Activated T-cell treated with anti-CD3 and anti-CD28 coated beads, Interleukin-2, amount 50 U/mL, for 72 hours (primary cell): ENCODE results near the gene NFATC1. TPM values are rescaled to one million over a fixed set of nuclear protein-coding genes. Genes with fewer than 3 reads are reported as not detected.
"Not testable (repeated sequence)": the region's sequence is repeated elsewhere in the genome, so short reads cannot be mapped to it uniquely, and the experiment has no call there.

ENCODE experiments used
- ATAC-seq, 2 donors: fragments of 150-1000 bp; cut with Tn5 transposase; replicated peaks in 1 of 2; 2 replicates each; pipeline ENCODE4 v1.10.0; 2021; ENCODE audit warnings: moderate library complexity in 2 of 2, mild to moderate bottlenecking in 1 of 2
- DNase-seq, 2 donors: peaks; one replicate each; pipeline ENCODE4 v3.0.0; 2021 to 2022; ENCODE audit warnings: mixed read lengths in 1 of 2
- H3K27ac Mint-ChIP-seq: one replicate; pipeline ENCODE4 v1.8.0; 2022; ENCODE audit warnings: mild to moderate bottlenecking, moderate library complexity, mixed read lengths
- H3K27me3 Mint-ChIP-seq: one replicate; pipeline ENCODE4 v1.8.0; 2022; ENCODE audit warnings: low read depth, mixed read lengths
- H3K36me3 Mint-ChIP-seq, 2 donors: one replicate each; pipeline ENCODE4 v1.8.0; 2022; ENCODE audit warnings: mixed read lengths in 2 of 2, mild to moderate bottlenecking in 1 of 2; ENCODE audit not compliant: insufficient read depth in 2 of 2
- H3K4me1 Mint-ChIP-seq: one replicate; pipeline ENCODE4 v1.8.0; 2022; ENCODE audit warnings: low read depth, mixed read lengths
- H3K4me3 Mint-ChIP-seq, 2 donors: one replicate each; pipeline ENCODE4 v1.8.0; 2022; ENCODE audit warnings: mild to moderate bottlenecking in 2 of 2, mixed read lengths in 2 of 2, moderate library complexity in 2 of 2
- H3K9me3 Mint-ChIP-seq, 2 donors: one replicate each; pipeline ENCODE4 v1.8.0; 2022; ENCODE audit warnings: mixed read lengths in 2 of 2
- total RNA-seq, 2 donors: library from RNA; stranded (reverse); gene quantifications; one replicate each; pipeline ENCODE4 v1.2.3, GENCODE V29; 2022

NFATC1 gene
- total RNA-seq, 2 donors from 2014 or later = 70.4 to 86.0 TPM

- H3K27ac Mint-ChIP-seq = no peak overlapping the region
Observed at GRCh38 chr18:79476031-79476917, 80.5 kb downstream of the NFATC1 start.

GRCh38 chr18:79476918-79477571 lies 81.3 kb downstream of the NFATC1 start:
- ATAC-seq (no peak), DNase-seq (no peak)
- Mint-ChIP-seq H3K27me3 (no peaks in the 10 kb centered on the region), H3K27ac (peak overlapping the region; percentile 11), H3K36me3 (peaks cover 0 to 6% of the 10 kb centered on the region in 2 donors), H3K4me3 (no peak overlapping the region), H3K4me1 (peaks cover 6% of the 10 kb centered on the region), H3K9me3 (no peaks in the 10 kb centered on the region)

More at GRCh38 chr18:79476031-79476917, 80.5 kb downstream of the NFATC1 start:
- Mint-ChIP-seq H3K4me1 (peaks cover 6% of the 10 kb centered on the region), H3K9me3 (no peaks in the 10 kb centered on the region), H3K36me3 (peaks cover 1 to 8% of the 10 kb centered on the region in 2 donors), H3K27me3 (no peaks in the 10 kb centered on the region), H3K4me3 (no peak overlapping the region)
- no peak for DNase-seq
- ATAC-seq = no peak

GRCh38 chr18:79477711-79478483 lies 82.2 kb downstream of the NFATC1 start:
- H3K36me3 Mint-ChIP-seq = peaks cover 0 to 2% of the 10 kb centered on the region in 2 donors

GRCh38 chr18:79478484-79479115 lies 82.9 kb downstream of the NFATC1 start:
- Mint-ChIP-seq H3K9me3 (no peaks in the 10 kb centered on the region), H3K4me1 (peaks cover 6% of the 10 kb centered on the region), H3K27ac (no peak overlapping the region), H3K4me3 (no peak overlapping the region), H3K27me3 (no peaks in the 10 kb centered on the region), H3K36me3 (peaks cover 0 to 1% of the 10 kb centered on the region in 2 donors)
- ATAC-seq (peak in 1 of 2 donors; percentile 25), DNase-seq (no peak)

More at GRCh38 chr18:79477711-79478483, 82.2 kb downstream of the NFATC1 start:
- Mint-ChIP-seq H3K27me3 (no peaks in the 10 kb centered on the region), H3K4me3 (no peak overlapping the region), H3K27ac (no peak overlapping the region), H3K9me3 (no peaks in the 10 kb centered on the region), H3K4me1 (peaks cover 6% of the 10 kb centered on the region)
- peak in 1 of 2 donors; percentile 28 for ATAC-seq
- DNase-seq = no peak

GRCh38 chr18:79479116-79479760 lies 83.5 kb downstream of the NFATC1 start:
- H3K9me3 Mint-ChIP-seq = no peaks in the 10 kb centered on the region
- ATAC-seq (peak in 1 of 2 donors; percentile 6), DNase-seq (no peak)
- peaks cover 0 to 1% of the 10 kb centered on the region in 2 donors for H3K36me3 Mint-ChIP-seq
- H3K4me3 Mint-ChIP-seq = no peak overlapping the region
- H3K4me1 Mint-ChIP-seq = peaks cover 6% of the 10 kb centered on the region
- H3K27ac Mint-ChIP-seq = no peak overlapping the region
- no peaks in the 10 kb centered on the region for H3K27me3 Mint-ChIP-seq

- peaks cover 6% of the 10 kb centered on the region for H3K4me1 Mint-ChIP-seq
- ATAC-seq = no peak
- no peak overlapping the region for H3K4me3 Mint-ChIP-seq
- no peaks in the 10 kb centered on the region for H3K27me3 Mint-ChIP-seq
- no peak overlapping the region for H3K27ac Mint-ChIP-seq
- peaks cover 0 to 1% of the 10 kb centered on the region in 2 donors for H3K36me3 Mint-ChIP-seq
- no peak for DNase-seq
- no peaks in the 10 kb centered on the region for H3K9me3 Mint-ChIP-seq
Observed at GRCh38 chr18:79479761-79480161, 84.0 kb downstream of the NFATC1 start.

GRCh38 chr18:79480171-79481045 lies 84.7 kb downstream of the NFATC1 start:
- Mint-ChIP-seq H3K27me3 (no peaks in the 10 kb centered on the region), H3K27ac (no peak overlapping the region), H3K36me3 (peaks cover 0 to 1% of the 10 kb centered on the region in 2 donors), H3K9me3 (no peaks in the 10 kb centered on the region), H3K4me3 (no peak overlapping the region), H3K4me1 (peaks cover 6% of the 10 kb centered on the region)
- ATAC-seq (no peak), DNase-seq (no peak)

- Mint-ChIP-seq H3K27me3 (no peaks in the 10 kb centered on the region), H3K9me3 (no peaks in the 10 kb centered on the region), H3K4me3 (no peak overlapping the region), H3K27ac (no peak overlapping the region), H3K4me1 (peaks cover 6% of the 10 kb centered on the region), H3K36me3 (peaks cover 0 to 1% of the 10 kb centered on the region in 2 donors)
- ATAC-seq = peak in 1 of 2 donors; percentile 17
- DNase-seq = no peak
Observed at GRCh38 chr18:79481046-79481790, 85.5 kb downstream of the NFATC1 start.

- not testable (repeated sequence) for DNase-seq, ATAC-seq, H3K4me3 Mint-ChIP-seq, H3K9me3 Mint-ChIP-seq, H3K27ac Mint-ChIP-seq, H3K4me1 Mint-ChIP-seq, H3K27me3 Mint-ChIP-seq, H3K36me3 Mint-ChIP-seq
Observed at GRCh38 chr18:79483393-79483792, 87.7 kb downstream of the NFATC1 start.

- H3K9me3 Mint-ChIP-seq = no peaks in the 10 kb centered on the region
- H3K27ac Mint-ChIP-seq = no peak overlapping the region
- H3K4me1 Mint-ChIP-seq = no peaks in the 10 kb centered on the region
- DNase-seq (no peak), ATAC-seq (no peak)
- H3K36me3 Mint-ChIP-seq = peaks cover 0 to 2% of the 10 kb centered on the region in 2 donors
- no peaks in the 10 kb centered on the region for H3K27me3 Mint-ChIP-seq
- no peak overlapping the region for H3K4me3 Mint-ChIP-seq
Observed at GRCh38 chr18:79483971-79484491, 88.3 kb downstream of the NFATC1 start.
